Activated naive CD8-positive, alpha-beta T cell treated with anti-CD3 and anti-CD28 coated beads, Interleukin-2, amount 50 U/mL, for 24 hours (primary cell): ENCODE measurements around the gene TMEM176A.

Source experiments
- ATAC-seq: fragments of 150-1000 bp; cut with Tn5 transposase; one replicate; pipeline ENCODE4 v1.10.0; 2021
- DNase-seq: peaks from one replicate; pipeline ENCODE4 v3.0.0; 2021
- H3K27ac Mint-ChIP-seq: one replicate; pipeline ENCODE4 v1.8.0; 2021; ENCODE audit warnings: mild to moderate bottlenecking, mixed read lengths
- H3K27me3 Mint-ChIP-seq: one replicate; pipeline ENCODE4 v1.8.0; 2021; ENCODE audit warnings: mixed read lengths
- H3K36me3 Mint-ChIP-seq: one replicate; pipeline ENCODE4 v1.8.0; 2021; ENCODE audit warnings: low read depth, mixed read lengths
- H3K4me1 Mint-ChIP-seq: one replicate; pipeline ENCODE4 v1.8.0; 2021; ENCODE audit warnings: mixed read lengths
- H3K4me3 Mint-ChIP-seq: one replicate; pipeline ENCODE4 v1.8.0; 2021; ENCODE audit warnings: mild to moderate bottlenecking, moderate library complexity, mixed read lengths
- H3K9me3 Mint-ChIP-seq: one replicate; pipeline ENCODE4 v1.8.0; 2021; ENCODE audit warnings: mixed read lengths

Gene TMEM176A

DNA sequence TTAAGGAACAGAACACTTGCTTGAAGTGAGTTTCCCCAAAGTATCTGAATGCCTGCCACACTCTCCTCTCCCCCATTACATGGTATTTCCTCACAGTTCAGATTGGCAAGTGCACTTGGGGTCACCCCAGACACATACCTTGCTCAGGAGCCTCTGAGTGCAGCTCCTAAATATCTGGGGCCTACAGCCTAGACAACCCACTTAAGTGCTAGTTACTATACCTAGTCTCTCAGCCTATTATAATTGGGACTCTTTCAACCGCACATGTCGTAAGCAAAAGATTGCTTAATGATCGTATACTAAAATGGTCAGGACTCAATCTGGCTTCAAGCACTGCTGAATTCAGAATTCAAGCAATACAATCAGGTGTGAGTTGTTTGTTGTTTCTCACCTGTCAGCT is 20.3 kb upstream of the TMEM176A start:
- Mint-ChIP-seq H3K4me3 (no peak overlapping the region), H3K36me3 (no peaks in the 10 kb centered on the region), H3K4me1 (no peaks in the 10 kb centered on the region), H3K9me3 (no peaks in the 10 kb centered on the region), H3K27ac (no peak overlapping the region), H3K27me3 (no peaks in the 10 kb centered on the region)
- DNase-seq (no peak), ATAC-seq (no peak)

DNA sequence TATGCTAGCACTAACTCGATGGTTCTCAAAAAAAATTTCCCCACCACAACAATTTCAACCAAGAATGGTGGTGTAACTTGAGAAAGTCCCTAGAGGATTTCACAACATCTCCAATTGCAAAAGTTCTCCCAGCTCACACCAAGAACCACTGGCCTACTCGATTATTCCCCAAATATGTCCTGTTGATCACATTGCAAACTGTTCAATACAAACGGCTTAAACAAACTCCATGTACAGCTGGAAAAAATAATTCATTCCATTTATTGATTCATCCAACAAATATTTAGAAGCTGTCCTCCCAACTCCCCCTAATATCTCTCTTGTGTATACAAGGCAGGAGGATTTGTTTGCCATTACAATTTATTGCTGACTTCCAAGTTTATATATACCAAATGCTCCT is 19.5 kb upstream of the TMEM176A start:
- DNase-seq (no peak), ATAC-seq (no peak)
- H3K4me3 Mint-ChIP-seq: no peak overlapping the region
- H3K4me1 Mint-ChIP-seq: peaks cover 6% of the 10 kb centered on the region
- H3K27ac Mint-ChIP-seq: no peak overlapping the region
- no peaks in the 10 kb centered on the region for H3K27me3 Mint-ChIP-seq
- no peaks in the 10 kb centered on the region for H3K9me3 Mint-ChIP-seq
- H3K36me3 Mint-ChIP-seq: no peaks in the 10 kb centered on the region

- H3K4me1 Mint-ChIP-seq: peaks cover 6% of the 10 kb centered on the region
- H3K27ac Mint-ChIP-seq: no peak overlapping the region
- DNase-seq: no peak
- no peak for ATAC-seq
- no peak overlapping the region for H3K4me3 Mint-ChIP-seq
- H3K27me3 Mint-ChIP-seq: no peaks in the 10 kb centered on the region
- H3K9me3 Mint-ChIP-seq: no peaks in the 10 kb centered on the region
- no peaks in the 10 kb centered on the region for H3K36me3 Mint-ChIP-seq
Measured at GRCh38 chr7:150781961-150782360, 18.6 kb upstream of the TMEM176A start.

DNA sequence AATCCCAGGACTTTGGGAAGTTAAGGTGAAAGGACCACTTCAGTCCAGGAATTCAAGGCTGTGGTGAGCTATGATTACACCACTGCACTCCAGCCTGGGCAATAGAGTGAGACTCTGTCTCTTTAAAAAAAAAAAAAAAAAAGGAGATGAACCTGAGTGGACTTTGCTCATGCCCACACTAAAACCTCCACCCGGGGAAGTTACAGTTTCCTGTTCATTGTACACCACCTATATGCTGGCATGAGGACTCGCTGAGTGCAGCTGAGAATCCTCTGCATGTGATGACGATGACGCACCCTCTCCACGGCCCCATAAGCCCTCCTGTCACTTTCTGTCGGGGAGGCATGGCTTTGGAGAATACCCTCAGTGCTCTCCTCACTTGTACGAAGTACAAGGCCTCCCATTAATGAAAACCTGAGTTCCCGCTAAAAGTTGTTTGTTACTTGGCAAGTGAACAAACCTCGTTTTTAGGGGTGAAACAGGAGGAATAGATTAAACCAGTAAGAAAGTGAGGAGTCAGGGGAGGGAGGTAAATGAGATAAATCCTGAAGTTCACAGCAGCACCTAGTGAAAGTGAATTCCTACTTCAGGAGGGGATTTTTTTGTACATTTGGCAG is 16.3 kb upstream of the TMEM176A start:
- H3K4me1 Mint-ChIP-seq: peaks cover 6% of the 10 kb centered on the region
- H3K27me3 Mint-ChIP-seq: peaks cover 1% of the 10 kb centered on the region
- H3K27ac Mint-ChIP-seq: no peak overlapping the region
- H3K9me3 Mint-ChIP-seq: no peaks in the 10 kb centered on the region
- H3K36me3 Mint-ChIP-seq: no peaks in the 10 kb centered on the region
- no peak overlapping the region for H3K4me3 Mint-ChIP-seq
- ATAC-seq (no peak), DNase-seq (no peak)

DNA sequence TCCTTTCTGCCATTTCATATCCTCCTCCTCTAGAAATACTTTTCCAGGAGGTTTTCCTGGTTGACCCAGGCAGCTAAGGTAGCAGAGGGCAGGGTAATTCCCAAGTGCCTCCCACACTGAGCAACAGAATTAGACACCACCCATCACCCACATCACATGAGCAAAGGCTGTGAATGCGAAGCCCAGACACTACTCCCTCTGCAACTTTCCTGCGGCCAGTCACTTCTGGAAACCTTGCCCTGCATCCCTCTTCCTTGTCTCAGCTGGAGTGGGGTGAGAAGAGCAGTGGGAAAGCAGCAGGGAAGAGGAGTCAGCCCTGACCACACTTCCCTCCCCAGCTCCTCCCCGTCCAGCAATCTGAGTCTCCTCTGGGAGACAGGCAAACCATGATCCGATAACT is 15.6 kb upstream of the TMEM176A start:
- Mint-ChIP-seq H3K27me3 (peaks cover 1% of the 10 kb centered on the region), H3K4me1 (peaks cover 6% of the 10 kb centered on the region), H3K36me3 (no peaks in the 10 kb centered on the region), H3K9me3 (no peaks in the 10 kb centered on the region), H3K4me3 (no peak overlapping the region), H3K27ac (no peak overlapping the region)
- no peak for DNase-seq
- no peak for ATAC-seq

GRCh38 chr7:150787321-150788281 is 13.0 kb upstream of the TMEM176A start:
- ATAC-seq (no peak), DNase-seq (no peak)
- Mint-ChIP-seq H3K36me3 (no peaks in the 10 kb centered on the region), H3K4me3 (no peak overlapping the region), H3K27me3 (peaks cover 1% of the 10 kb centered on the region), H3K4me1 (peaks cover 6% of the 10 kb centered on the region), H3K27ac (no peak overlapping the region), H3K9me3 (no peaks in the 10 kb centered on the region)

DNA sequence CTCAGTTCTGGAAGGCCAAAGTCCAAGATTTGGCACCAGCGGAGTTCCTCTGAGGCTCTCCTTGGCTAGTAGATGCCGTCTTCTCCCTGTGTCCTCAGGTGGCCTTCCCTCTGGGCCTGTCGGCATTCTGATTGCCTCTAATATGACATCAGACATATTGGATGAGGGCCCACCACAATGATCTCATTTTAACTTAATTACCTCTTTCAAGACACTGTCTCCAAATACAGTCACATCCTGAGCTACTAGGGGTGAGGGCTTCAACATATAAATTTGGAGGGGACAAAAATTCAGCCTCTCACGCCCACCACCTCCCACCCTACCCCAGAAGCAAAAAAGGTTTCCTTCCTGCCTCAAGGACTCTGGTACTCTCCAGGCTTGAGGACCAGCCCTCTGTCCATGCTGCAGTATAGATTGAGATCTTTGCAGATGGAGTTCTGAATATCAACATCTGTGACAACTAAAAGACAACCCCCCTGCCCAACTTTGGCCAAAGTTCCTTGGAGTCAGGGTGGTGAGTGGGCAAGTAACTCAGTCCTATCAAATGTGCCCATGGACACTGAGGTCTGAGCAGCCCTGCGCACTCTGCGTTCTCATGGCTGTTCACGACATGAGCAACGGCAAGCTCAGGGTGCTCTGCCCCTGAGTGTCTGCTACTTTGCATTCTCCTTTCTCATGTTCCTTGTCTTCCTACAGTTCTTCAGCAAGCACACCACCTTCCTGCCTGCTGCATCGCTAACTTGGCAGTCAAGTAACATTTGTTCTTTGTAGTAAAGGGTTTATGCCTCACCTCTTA is 11.9 kb upstream of the TMEM176A start:
- Mint-ChIP-seq H3K36me3 (no peaks in the 10 kb centered on the region), H3K4me3 (no peak overlapping the region), H3K27ac (no peak overlapping the region)

DNA sequence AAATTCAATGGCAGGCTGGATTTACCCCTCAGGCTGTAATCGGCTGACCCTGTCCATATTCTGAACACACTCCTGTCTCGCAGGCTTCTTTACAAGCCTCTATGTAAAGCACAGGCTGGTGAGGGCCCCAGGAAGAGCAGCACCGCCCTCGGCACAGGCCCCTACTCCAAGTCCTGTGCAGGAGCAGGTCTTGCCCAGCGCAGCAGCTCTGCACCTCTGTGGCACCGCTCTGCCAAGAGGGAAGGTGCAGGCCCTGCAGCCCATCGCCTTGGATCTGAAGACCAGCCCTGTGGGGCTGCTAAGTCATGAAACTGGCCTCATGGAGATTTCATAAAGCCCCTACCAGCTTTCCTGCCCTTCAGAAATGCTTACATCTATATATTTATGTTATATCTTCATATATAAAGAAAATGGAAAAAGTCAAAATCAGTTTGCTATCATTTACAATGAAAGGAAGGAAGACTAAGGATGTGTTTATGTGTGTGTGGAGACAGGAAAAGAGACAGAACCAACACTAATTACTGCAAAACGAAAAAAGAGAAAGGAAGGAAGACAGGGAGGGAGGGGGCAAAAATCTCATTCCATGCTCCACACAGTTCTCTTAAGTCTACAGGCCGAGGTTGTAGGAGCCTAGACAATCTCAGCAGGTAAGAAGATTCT is 10.0 kb upstream of the TMEM176A start:
- no peak overlapping the region for H3K4me3 Mint-ChIP-seq
- H3K27me3 Mint-ChIP-seq: peaks cover 1% of the 10 kb centered on the region
- H3K27ac Mint-ChIP-seq: no peak overlapping the region
- no peak for ATAC-seq
- H3K36me3 Mint-ChIP-seq: no peaks in the 10 kb centered on the region
- no peak for DNase-seq
- peaks cover 6% of the 10 kb centered on the region for H3K4me1 Mint-ChIP-seq
- H3K9me3 Mint-ChIP-seq: no peaks in the 10 kb centered on the region

More for the DNA sequence above, 11.9 kb upstream of the TMEM176A start:
- DNase-seq (no peak), ATAC-seq (no peak)
- Mint-ChIP-seq H3K4me1 (peaks cover 6% of the 10 kb centered on the region), H3K27me3 (peaks cover 1% of the 10 kb centered on the region), H3K9me3 (no peaks in the 10 kb centered on the region)

- ATAC-seq: no peak
- no peaks in the 10 kb centered on the region for H3K36me3 Mint-ChIP-seq
- H3K4me1 Mint-ChIP-seq: no peaks in the 10 kb centered on the region
- no peak for DNase-seq
- H3K4me3 Mint-ChIP-seq: no peak overlapping the region
- no peaks in the 10 kb centered on the region for H3K9me3 Mint-ChIP-seq
- H3K27me3 Mint-ChIP-seq: peaks cover 2% of the 10 kb centered on the region
- H3K27ac Mint-ChIP-seq: no peak overlapping the region
Measured at GRCh38 chr7:150791304-150791703, 9.3 kb upstream of the TMEM176A start.

DNA sequence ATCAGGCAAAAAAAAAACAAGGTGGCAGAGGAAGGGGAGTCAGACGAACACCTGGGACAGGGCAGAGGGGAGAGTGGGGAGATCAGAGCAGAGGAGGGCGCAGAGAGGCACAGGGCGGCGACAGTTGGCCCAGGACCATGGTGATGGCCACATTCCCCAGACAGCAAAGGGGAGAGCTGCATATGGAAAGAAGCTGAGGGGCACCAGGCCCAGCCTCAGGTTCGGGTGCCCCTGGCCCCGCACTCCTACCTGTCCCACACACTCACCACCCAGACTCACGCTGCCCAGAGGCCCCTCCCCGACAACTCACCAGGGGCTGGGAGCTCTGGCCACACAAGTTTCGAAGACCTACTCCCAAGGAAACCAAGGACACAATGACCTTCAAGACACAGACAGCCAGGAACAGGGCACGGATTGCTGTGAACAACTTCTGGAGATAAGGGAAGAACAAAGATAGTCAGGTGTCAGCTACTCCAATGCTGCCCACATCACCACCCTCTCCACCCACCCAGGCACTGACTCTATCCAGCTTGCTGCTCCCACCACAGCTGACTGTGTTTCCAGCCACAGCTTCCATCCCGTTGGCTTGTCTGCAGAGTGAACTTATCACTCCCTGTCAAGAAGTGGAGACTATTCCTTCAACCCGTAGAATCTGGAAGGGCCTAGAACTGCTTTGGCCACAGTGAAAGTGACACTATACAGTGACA is 8.7 kb upstream of the TMEM176A start:
- Mint-ChIP-seq H3K27me3 (peaks cover 4% of the 10 kb centered on the region), H3K36me3 (no peaks in the 10 kb centered on the region), H3K4me1 (no peaks in the 10 kb centered on the region), H3K27ac (no peak overlapping the region), H3K9me3 (no peaks in the 10 kb centered on the region), H3K4me3 (no peak overlapping the region)
- DNase-seq: no peak
- ATAC-seq: no peak

- Mint-ChIP-seq H3K4me3 (no peak overlapping the region), H3K36me3 (no peaks in the 10 kb centered on the region), H3K9me3 (no peaks in the 10 kb centered on the region), H3K27me3 (peaks cover 11% of the 10 kb centered on the region), H3K27ac (no peak overlapping the region), H3K4me1 (no peaks in the 10 kb centered on the region)
- ATAC-seq: no peak
- DNase-seq: no peak
Measured at GRCh38 chr7:150793569-150794238, 6.9 kb upstream of the TMEM176A start.

DNA sequence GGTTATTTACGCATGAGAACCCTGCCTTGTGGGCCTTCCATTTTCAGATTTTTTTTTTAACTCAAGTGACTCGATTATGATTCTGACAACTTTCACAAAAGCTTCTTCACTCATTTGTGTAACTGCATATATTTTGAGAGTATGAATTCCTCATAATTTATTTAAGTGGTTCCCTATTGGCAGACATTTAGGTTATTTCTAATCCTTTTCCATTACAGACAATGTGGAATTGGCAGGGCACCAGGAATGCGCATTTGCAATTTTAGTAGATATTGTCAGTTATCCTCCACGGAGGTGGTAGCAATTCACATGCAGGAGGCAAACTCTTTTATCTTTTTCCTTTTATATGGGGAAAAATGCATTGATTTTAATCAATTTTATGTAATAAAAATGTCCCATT is 2.9 kb upstream of the TMEM176A start:
- H3K9me3 Mint-ChIP-seq: no peaks in the 10 kb centered on the region
- H3K36me3 Mint-ChIP-seq: no peaks in the 10 kb centered on the region
- no peak overlapping the region for H3K4me3 Mint-ChIP-seq
- H3K27ac Mint-ChIP-seq: no peak overlapping the region
- DNase-seq: no peak
- H3K4me1 Mint-ChIP-seq: peaks cover 3% of the 10 kb centered on the region
- no peak for ATAC-seq
- peaks cover 39% of the 10 kb centered on the region for H3K27me3 Mint-ChIP-seq

- no peak overlapping the region for H3K27ac Mint-ChIP-seq
- ATAC-seq (no peak), DNase-seq (no peak)
- peaks cover 42% of the 10 kb centered on the region for H3K27me3 Mint-ChIP-seq
- no peak overlapping the region for H3K4me3 Mint-ChIP-seq
- no peaks in the 10 kb centered on the region for H3K9me3 Mint-ChIP-seq
- H3K36me3 Mint-ChIP-seq: no peaks in the 10 kb centered on the region
- peaks cover 3% of the 10 kb centered on the region for H3K4me1 Mint-ChIP-seq
Measured at GRCh38 chr7:150799156-150799555, 1.4 kb upstream of the TMEM176A start.
